ENCODE data around the gene RNF224.

- TF ChIP-seq CTCF (conservative IDR thresholded peaks at IDR 0.05; ENCODE audit: low read depth in 2 of 2): no peak
- TF ChIP-seq REST (IDR thresholded peaks at IDR 0.05; ENCODE audit: unreplicated experiment): no peak
- no peak for TF ChIP-seq EZH2 (IDR thresholded peaks at IDR 0.05; ENCODE audit: low read depth, unreplicated experiment)
- no peak for TF ChIP-seq CREB1 (CRISPR knock-in tag; IDR thresholded peaks at IDR 0.05; ENCODE audit: low read depth)
- no peak for TF ChIP-seq POLR2AphosphoS5 (IDR thresholded peaks at IDR 0.05; ENCODE audit: low read depth)
- no peak for TF ChIP-seq ETS1 (IDR thresholded peaks at IDR 0.05)
- no peak for TF ChIP-seq EZH2phosphoT487 (IDR thresholded peaks at IDR 0.05; ENCODE audit: unreplicated experiment)
- no peak for TF ChIP-seq STAT1 (IDR thresholded peaks at IDR 0.05; ENCODE audit: unreplicated experiment)
Measured at GRCh38 chr9:137231372-137232039, 4.2 kb downstream of the RNF224 start.
